B cell (primary cell): ENCODE results near the gene CCDC88C. TPM values are rescaled to one million over a fixed set of nuclear protein-coding genes. Genes with fewer than 3 reads are reported as not detected.
"Not testable (repeated sequence)": the region's sequence is repeated elsewhere in the genome, so short reads cannot be mapped to it uniquely, and the experiment has no call there.

Source experiments
- ATAC-seq: fragments of 200-7000 bp; cut with Tn5 transposase; one replicate; pipeline ENCODE4 v1.10.0; 2021; ENCODE audit warnings: low read depth, mild to moderate bottlenecking, moderate number of reproducible peaks, moderate library complexity
- CTCF ChIA-PET: fragments of 350-600 bp; sonication (Branson Sonifier 250); formaldehyde crosslinking; loops from one replicate; lab custom pipeline; 2021; ENCODE audit warnings: antibody characterized with exemption, inconsistent platforms; lab: Charles Lee
- POLR2A ChIA-PET: fragments of 350-600 bp; sonication (Branson Sonifier 250); formaldehyde crosslinking; loops from one replicate; lab custom pipeline; 2021; ENCODE audit warnings: antibody characterized with exemption; lab: Charles Lee
- DNase-seq: peaks from one replicate; pipeline ENCODE4 v3.0.0; 2013
- H2AFZ ChIP-seq: 2 replicates; pipeline ENCODE4 v1.6.1; 2012; ENCODE audit warnings: mild to moderate bottlenecking, low read depth, low read length; ENCODE audit not compliant: insufficient read depth, poor library complexity, severe bottlenecking
- H3K27ac ChIP-seq, 2 donors: 1 replicate in 1 of 2; 2 replicates in 1 of 2; pipeline ENCODE4 v1.5.1; 2012 to 2013; ENCODE audit warnings: low read length in 2 of 2, mild to moderate bottlenecking in 2 of 2, moderate library complexity in 1 of 2
- H3K27me3 ChIP-seq, 4 experiments: fragments of 200-600 bp in 1 of 4; sonication (generic) in 1 of 4; replicated peaks in 1 of 4; 1 replicate in 2 of 4; 2 replicates in 2 of 4; pipeline versions ENCODE4 v1.6.1 to v1.7.0; 2013 to 2016; ENCODE audit warnings: low read length in 3 of 4, mild to moderate bottlenecking in 2 of 4, mixed read lengths in 1 of 4, moderate library complexity in 1 of 4; ENCODE audit not compliant: insufficient read depth in 4 of 4, control insufficient read depth in 3 of 4; ENCODE audit errors: control extremely low read depth in 1 of 4
- H3K36me3 ChIP-seq, 2 experiments: replicated peaks in 1 of 2; 1 replicate in 1 of 2; 2 replicates in 1 of 2; pipeline versions ENCODE4 v1.6.1 to v1.7.1; 2013; ENCODE audit warnings: low read length in 1 of 2; ENCODE audit not compliant: insufficient read depth in 2 of 2, control insufficient read depth in 1 of 2; ENCODE audit errors: control extremely low read depth in 1 of 2, extremely low read depth in 1 of 2
- H3K4me1 ChIP-seq, 2 donors: fragments of 200-600 bp in 1 of 2; sonication (generic) in 1 of 2; 1 replicate in 1 of 2; 2 replicates in 1 of 2; pipeline versions ENCODE4 v1.5.1 to v1.6.1; 2013 to 2017; ENCODE audit warnings: low read length in 2 of 2; ENCODE audit not compliant: control insufficient read depth in 2 of 2, insufficient read depth in 2 of 2
- H3K4me2 ChIP-seq: replicated peaks from 2 replicates; pipeline ENCODE3; 2012; ENCODE audit warnings: mild to moderate bottlenecking, low read depth, low read length; ENCODE audit not compliant: poor library complexity, severe bottlenecking
- H3K4me3 ChIP-seq, 5 experiments: fragments of 200-600 bp in 1 of 5; sonication (generic) in 1 of 5; 1 replicate in 3 of 5; 2 replicates in 2 of 5; pipeline versions ENCODE4 v1.5.1 to v1.7.0; 2011 to 2016; ENCODE audit warnings: low read length in 4 of 5, mild to moderate bottlenecking in 4 of 5, low read depth in 2 of 5, control low read depth in 1 of 5, moderate library complexity in 1 of 5; ENCODE audit not compliant: insufficient read depth in 1 of 5; ENCODE audit errors: control extremely low read depth in 1 of 5, extremely low read depth in 1 of 5
- H3K79me2 ChIP-seq: fragments of 200-600 bp; sonication (generic); one replicate; pipeline ENCODE4 v1.6.0; 2016; ENCODE audit warnings: low read length; ENCODE audit not compliant: control insufficient read depth, insufficient read depth
- H3K9ac ChIP-seq: fragments of 200-600 bp; sonication (generic); 2 replicates; pipeline ENCODE4 v1.6.1; 2017; ENCODE audit warnings: mild to moderate bottlenecking, low read length, moderate library complexity
- H3K9me3 ChIP-seq, 3 donors: one replicate each; pipeline versions ENCODE4 v1.6.1 to v1.7.1; 2013; ENCODE audit warnings: low read length in 2 of 3; ENCODE audit not compliant: control insufficient read depth in 2 of 3, insufficient read depth in 1 of 3; ENCODE audit errors: control extremely low read depth in 1 of 3
- H4K20me1 ChIP-seq: 2 replicates; pipeline ENCODE4 v1.6.0; 2012; ENCODE audit warnings: mild to moderate bottlenecking, low read length; ENCODE audit not compliant: insufficient read depth, control insufficient read depth, poor library complexity, severe bottlenecking
- H3K27ac Mint-ChIP-seq: one replicate; pipeline ENCODE4 v1.8.0; 2021; ENCODE audit warnings: mixed read lengths
- H3K27me3 Mint-ChIP-seq: one replicate; pipeline ENCODE4 v1.8.0; 2021; ENCODE audit warnings: mixed read lengths
- H3K4me1 Mint-ChIP-seq: one replicate; pipeline ENCODE4 v1.8.0; 2021; ENCODE audit warnings: mixed read lengths
- H3K4me3 Mint-ChIP-seq: one replicate; pipeline ENCODE4 v1.8.0; 2021; ENCODE audit warnings: mixed read lengths
- H3K9me3 Mint-ChIP-seq: one replicate; pipeline ENCODE4 v1.8.0; 2022; ENCODE audit warnings: mixed read lengths; ENCODE audit not compliant: insufficient read depth
- CTCF ChIP-seq: fragments of 200-600 bp; IDR thresholded peaks from one replicate; pipeline ENCODE4 v1.8.0; 2022; ENCODE audit warnings: antibody characterized with exemption, mild to moderate bottlenecking
- EZH2 ChIP-seq: IDR thresholded peaks from 2 replicates; pipeline ENCODE4 v1.6.1; 2012; ENCODE audit warnings: borderline replicate concordance, low read depth, mild to moderate bottlenecking, moderate library complexity, low read length; ENCODE audit not compliant: insufficient read depth, poor library complexity, severe bottlenecking
- WGBS: methylation state at CpG from one replicate; pipeline ENCODE4 v1.1.5; 2013; ENCODE audit warnings: missing lambda C conversion rate; ENCODE audit not compliant: insufficient coverage; 5-methylcytosine and 5-hydroxymethylcytosine counted together
- intact Hi-C: fragments of 100-400 bp; cut with micrococcal nuclease; formaldehyde crosslinking; loops from one replicate; pipeline ENCODE4 v1.10.0; 2022
- polyA plus RNA-seq: library from polyadenylated mRNA; depleted of rRNA; stranded (reverse); fragments of >200 nt; gene quantifications from 2 replicates; pipeline ENCODE4 v1.2.3, GENCODE V29; 2012
- total RNA-seq, 2 donors: library from RNA; stranded (reverse); fragments of 120-200 nt in 1 of 2; gene quantifications; 1 replicate in 1 of 2; 2 replicates in 1 of 2; pipeline versions ENCODE4 v1.2.3 to v1.2.4, GENCODE V29; 2013 to 2022

The CCDC88C gene
- total and polyA plus RNA-seq, 2 donors (not counting 1 experiment from before 2014, with no cell fraction given): 98.7 to 181 TPM

GRCh38 chr14:91438845-91439244 lies 21.2 kb upstream of the CCDC88C start:
- H3K36me3 ChIP-seq: no peaks in the 10 kb centered on the region
- no peak overlapping the region for H3K9ac ChIP-seq
- H3K4me1 Mint-ChIP-seq: no peaks in the 10 kb centered on the region
- H4K20me1 ChIP-seq: no peaks in the 10 kb centered on the region
- no peak overlapping the region for H3K4me2 ChIP-seq
- H3K27me3 Mint-ChIP-seq: peaks cover 21% of the 10 kb centered on the region
- no peak overlapping the region for H3K4me3 Mint-ChIP-seq
- ChIA-PET CTCF (no interaction called here), POLR2A (no interaction called here)
- peaks cover 0 to 8% (median 0%) of the 10 kb centered on the region in 4 experiments for H3K27me3 ChIP-seq
- no peak overlapping the region for H3K4me3 ChIP-seq
- peaks cover 0 to 19% (median 8%) of the 10 kb centered on the region in 3 donors for H3K9me3 ChIP-seq
- H3K27ac Mint-ChIP-seq: no peak overlapping the region
- no peak for DNase-seq
- H3K4me1 ChIP-seq: no peaks in the 10 kb centered on the region
- H2AFZ ChIP-seq: no peak overlapping the region
- H3K27ac ChIP-seq: no peak overlapping the region
- TF ChIP-seq CTCF (no peak), EZH2 (no peak)
- ATAC-seq: no peak
- H3K79me2 ChIP-seq: no peaks in the 10 kb centered on the region
- peaks cover 7% of the 10 kb centered on the region for H3K9me3 Mint-ChIP-seq
- intact Hi-C loops: no loop called here

GRCh38 chr14:91436266-91436665 lies 18.6 kb upstream of the CCDC88C start:
- H3K4me3 ChIP-seq, H3K9me3 Mint-ChIP-seq, POLR2A ChIA-PET, ATAC-seq, H3K27ac Mint-ChIP-seq, CTCF ChIA-PET, H3K4me1 Mint-ChIP-seq, H3K27ac ChIP-seq, H3K79me2 ChIP-seq, H3K4me1 ChIP-seq, H3K4me3 Mint-ChIP-seq, H3K36me3 ChIP-seq, H3K9ac ChIP-seq, intact Hi-C loops, H4K20me1 ChIP-seq, H3K4me2 ChIP-seq, H2AFZ ChIP-seq, H3K27me3 ChIP-seq, DNase-seq: not testable (repeated sequence)
- peaks cover 0 to 16% (median 8%) of the 10 kb centered on the region in 3 donors for H3K9me3 ChIP-seq
- H3K27me3 Mint-ChIP-seq: peaks cover 11% of the 10 kb centered on the region
- WGBS: 86% methylated on average over 16 of the region's 16 CpGs
